Activated gamma-delta T cell (primary cell): ENCODE measurements around the gene PPP1R7.

ENCODE experiments used
- DNase-seq: peaks from one replicate; lab custom pipeline; 2025; lab: John Stamatoyannopoulos, UW

Gene PPP1R7

DNA sequence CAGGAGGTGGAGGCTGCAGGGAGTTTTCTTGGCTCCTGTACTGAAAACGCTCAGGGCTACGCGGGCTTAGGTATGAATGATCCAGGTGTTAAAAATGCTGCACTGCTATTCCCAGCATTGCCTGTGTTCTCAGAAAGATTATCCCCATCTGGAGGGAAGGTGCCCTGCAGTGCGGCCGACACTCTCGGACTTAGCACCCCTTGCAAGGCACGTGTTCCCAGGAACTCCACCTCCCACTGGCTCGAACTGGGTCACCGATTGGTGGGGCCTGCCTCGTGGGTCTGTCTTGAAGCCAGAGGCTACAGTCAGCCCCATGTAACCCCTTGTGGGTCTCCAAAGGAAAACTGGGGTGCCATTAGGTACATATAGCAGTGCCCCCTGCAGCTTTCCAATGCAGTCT lies 63.9 kb downstream of the PPP1R7 start:
- DNase-seq, result no peak

DNA sequence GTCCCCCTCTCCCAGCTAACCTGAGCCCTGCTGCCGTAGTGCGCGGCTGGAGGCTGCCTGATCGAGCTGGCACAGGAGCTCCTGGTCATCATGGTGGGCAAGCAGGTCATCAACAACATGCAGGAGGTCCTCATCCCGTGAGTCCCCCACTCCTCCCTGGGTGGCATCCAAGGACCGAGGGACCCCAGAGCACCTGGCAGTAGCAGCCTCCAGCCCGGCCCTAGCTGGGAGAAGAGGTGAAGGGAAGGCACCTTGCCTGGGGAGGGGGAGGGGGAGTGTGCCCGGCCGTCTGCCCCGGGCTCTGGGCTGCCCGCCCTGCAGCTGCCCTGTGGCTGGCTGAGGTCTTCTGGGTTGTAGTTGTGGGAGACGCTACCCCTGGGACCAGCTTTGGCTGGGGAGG lies 64.5 kb downstream of the PPP1R7 start:
- no peak for DNase-seq

DNA sequence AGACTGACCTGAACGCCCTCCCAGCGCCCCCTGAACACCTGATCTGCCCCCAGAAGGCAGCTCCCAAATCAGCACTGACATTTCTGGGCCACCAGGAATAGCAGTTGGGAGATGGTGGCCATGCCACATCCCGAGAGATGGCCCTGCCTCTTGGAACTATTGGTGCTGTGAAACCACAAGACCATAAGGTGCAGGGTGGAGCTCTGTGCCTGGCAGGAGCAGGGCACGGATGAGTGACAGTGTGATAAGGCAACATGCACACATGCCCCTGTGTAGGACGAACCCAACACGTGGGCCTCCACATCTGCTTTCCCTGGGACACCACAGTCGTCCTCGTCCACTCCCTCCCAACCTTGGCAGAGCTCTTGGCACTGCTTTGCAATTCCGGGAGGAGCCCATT lies 65.2 kb downstream of the PPP1R7 start:
- no peak for DNase-seq

DNA sequence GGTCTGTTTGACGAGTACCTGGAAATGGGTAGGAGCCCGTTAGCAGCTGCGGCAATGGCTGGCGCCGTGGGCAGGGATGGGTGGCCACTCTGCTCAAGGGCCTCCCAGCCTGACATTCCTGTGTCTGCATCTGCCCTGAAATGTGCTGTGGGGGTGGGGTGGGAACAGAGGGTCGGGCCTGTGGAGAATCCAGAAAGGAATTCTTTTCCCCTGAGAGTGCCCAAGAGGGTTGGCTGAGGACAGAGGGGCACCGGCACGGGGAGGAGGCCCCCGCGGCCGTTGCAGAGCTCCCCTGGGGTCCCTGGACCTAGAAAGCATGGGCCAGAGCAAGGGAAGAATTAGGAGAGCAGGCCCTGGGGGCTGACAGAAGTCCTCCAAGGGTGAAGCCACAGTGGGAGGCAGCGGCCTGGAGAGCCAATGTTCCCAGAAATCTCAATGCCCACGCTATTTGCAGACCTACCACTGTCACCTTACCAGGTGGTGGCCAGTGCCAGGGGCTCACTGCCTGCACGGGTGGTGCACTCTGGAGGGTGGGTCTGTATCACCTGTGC lies 66.0 kb downstream of the PPP1R7 start:
- no peak for DNase-seq

GRCh38 chr2:241217320-241218031 lies 67.2 kb downstream of the PPP1R7 start:
- DNase-seq, result no peak

- DNase-seq, result no peak
Observed at GRCh38 chr2:241218131-241219029, 68.1 kb downstream of the PPP1R7 start.

DNA sequence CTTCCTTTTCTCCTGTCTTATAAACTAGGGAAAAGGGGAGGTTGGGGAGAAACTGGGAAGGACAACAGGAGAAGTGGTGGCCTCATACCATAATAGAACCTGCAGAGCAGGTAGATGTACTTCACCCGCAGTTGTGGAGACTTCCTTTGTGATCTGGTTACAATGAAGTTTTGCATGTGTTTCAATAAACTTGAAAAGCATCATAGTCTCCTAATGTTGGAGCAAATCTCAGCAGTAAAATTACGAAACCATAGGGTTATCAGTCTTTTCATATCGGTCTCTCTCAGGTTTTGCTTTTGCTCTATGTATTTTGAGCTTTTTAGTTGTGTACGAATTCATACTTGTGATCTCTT lies 68.7 kb downstream of the PPP1R7 start:
- no peak for DNase-seq

DNA sequence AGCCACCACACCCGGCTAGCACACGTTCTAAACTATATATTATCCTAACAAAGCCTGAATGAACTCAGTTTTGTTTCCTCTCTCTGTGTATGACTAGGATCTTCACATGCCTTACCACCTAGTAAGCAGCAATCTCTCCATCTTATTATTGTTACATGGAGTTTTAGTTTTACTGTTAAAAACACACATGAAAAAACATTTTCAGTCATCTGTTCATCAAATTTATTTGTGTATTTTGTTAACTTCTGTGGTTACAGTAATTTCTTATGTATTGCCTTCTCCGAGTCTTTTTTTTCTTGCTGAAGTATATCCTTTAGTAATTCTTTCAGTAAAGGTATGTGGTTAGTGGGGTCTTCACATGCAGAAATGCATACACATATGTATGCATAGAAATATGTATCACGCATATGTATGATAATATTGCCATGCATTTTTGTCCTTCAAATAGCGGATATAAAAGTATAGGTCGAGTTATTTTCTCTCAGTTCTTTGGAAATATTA lies 69.6 kb downstream of the PPP1R7 start:
- DNase-seq, result no peak

- no peak for DNase-seq
Observed at GRCh38 chr2:241223211-241224017, 73.1 kb downstream of the PPP1R7 start.

GRCh38 chr2:241224018-241224850 lies 74.0 kb downstream of the PPP1R7 start:
- DNase-seq, result no peak

- DNase-seq, result no peak
Observed at GRCh38 chr2:241224851-241225438, 74.7 kb downstream of the PPP1R7 start.

- no peak for DNase-seq
Observed at GRCh38 chr2:241225545-241225944, 75.3 kb downstream of the PPP1R7 start.

- no peak for DNase-seq
Observed at GRCh38 chr2:241225983-241226382, 75.7 kb downstream of the PPP1R7 start.

- no peak for DNase-seq
Observed at GRCh38 chr2:241226723-241227572, 76.7 kb downstream of the PPP1R7 start.

- no peak for DNase-seq
Observed at GRCh38 chr2:241227594-241227993, 77.3 kb downstream of the PPP1R7 start.

GRCh38 chr2:241228081-241228859 lies 78.0 kb downstream of the PPP1R7 start:
- no peak for DNase-seq

GRCh38 chr2:241228860-241229516 lies 78.7 kb downstream of the PPP1R7 start:
- DNase-seq, result no peak
